Activated CD4-positive, alpha-beta T cell treated with anti-CD3 and anti-CD28 coated beads for 4 hours (primary cell): Measurements from ENCODE around the gene SLC44A4.
"Not testable (repeated sequence)": the region's sequence is repeated elsewhere in the genome, so short reads cannot be mapped to it uniquely, and the experiment has no call there.

ENCODE experiments used
- DNase-seq, 2 donors: peaks; one replicate each; pipeline ENCODE4 v3.0.0-alpha.2; 2020

SLC44A4 gene

GRCh38 chr6:31878726-31879125 lies at the start of gene SLC44A4:
Gene SLC44A4 (minus strand): TSS chr6:31878997. CDS start chr6:31878980, 17 bp downstream.
- no peak for DNase-seq

- DNase-seq, result no peak
Measured at GRCh38 chr6:31928672-31928939, 49.8 kb upstream of the SLC44A4 start.

GRCh38 chr6:31927863-31928671 lies 49.3 kb upstream of the SLC44A4 start:
- no peak for DNase-seq

- DNase-seq, result no peak
Measured at GRCh38 chr6:31927242-31927862, 48.6 kb upstream of the SLC44A4 start, which contains the start of gene C2. Gene C2 (plus strand): TSS chr6:31927717. CDS start chr6:31927753, 36 bp downstream.

- peak in 1 of 2 donors; percentile 12 for DNase-seq
Measured at GRCh38 chr6:31922942-31923341, 44.1 kb upstream of the SLC44A4 start.

GRCh38 chr6:31920811-31921210 lies 42.0 kb upstream of the SLC44A4 start:
- DNase-seq, result no peak

GRCh38 chr6:31919624-31920303 lies 41.0 kb upstream of the SLC44A4 start:
- no peak for DNase-seq

- no peak for DNase-seq
Measured at GRCh38 chr6:31918069-31918720, 39.4 kb upstream of the SLC44A4 start.

- DNase-seq, result no peak
Measured at GRCh38 chr6:31915756-31916155, 37.0 kb upstream of the SLC44A4 start.

- DNase-seq, result no peak
Measured at GRCh38 chr6:31915351-31915750, 36.6 kb upstream of the SLC44A4 start.

- DNase-seq, result no peak
Measured at GRCh38 chr6:31911826-31912585, 33.2 kb upstream of the SLC44A4 start.

- not testable (repeated sequence) for DNase-seq
Measured at GRCh38 chr6:31909298-31909697, 30.5 kb upstream of the SLC44A4 start.

- DNase-seq, result no peak
Measured at GRCh38 chr6:31908791-31909190, 30.0 kb upstream of the SLC44A4 start.

GRCh38 chr6:31908255-31908654 lies 29.5 kb upstream of the SLC44A4 start:
- not testable (repeated sequence) for DNase-seq

GRCh38 chr6:31907158-31907813 lies 28.5 kb upstream of the SLC44A4 start:
- no peak for DNase-seq

GRCh38 chr6:31906727-31907126 lies 27.9 kb upstream of the SLC44A4 start:
- not testable (repeated sequence) for DNase-seq

- DNase-seq, result no peak
Measured at GRCh38 chr6:31906122-31906521, 27.3 kb upstream of the SLC44A4 start.

- no peak for DNase-seq
Measured at GRCh38 chr6:31905041-31905440, 26.2 kb upstream of the SLC44A4 start.

- no peak for DNase-seq
Measured at GRCh38 chr6:31903957-31904356, 25.2 kb upstream of the SLC44A4 start.

GRCh38 chr6:31901953-31902643 lies 23.3 kb upstream of the SLC44A4 start, which contains the start of gene ZBTB12:
Gene ZBTB12 (minus strand): TSS chr6:31902086. CDS start chr6:31901305, 781 bp downstream.
- peak; percentile 75 to 83 for DNase-seq

- peak; percentile 71 to 79 for DNase-seq
Measured at GRCh38 chr6:31901415-31901952, 22.7 kb upstream of the SLC44A4 start.
